K562 (cell line): ENCODE measurements around the gene CD300LB.
"Not testable (repeated sequence)": the region's sequence is repeated elsewhere in the genome, so short reads cannot be mapped to it uniquely, and the experiment has no call there.

Experiments
- CTCF ChIP-seq, 3 experiments: IDR thresholded peaks in 2 of 3; conservative IDR thresholded peaks in 1 of 3; 2 replicates each; pipeline ENCODE4 v1.5.1; 2011 to 2012; ENCODE audit warnings: low read length in 3 of 3, mild to moderate bottlenecking in 3 of 3, control low read depth in 2 of 3, improper control_type of control experiment in 1 of 3, inconsistent platforms in 1 of 3, low read depth in 1 of 3, mixed read lengths in 1 of 3, moderate library complexity in 1 of 3; ENCODE audit not compliant: insufficient read depth in 2 of 3
- NCOA2 ChIP-seq, 2 experiments: fragments of 450-650 bp; IDR thresholded peaks; 2 replicates each; pipeline ENCODE4 v1.6.1; 2018; ENCODE audit warnings: mild to moderate bottlenecking in 2 of 2, moderate library complexity in 1 of 2; ENCODE audit not compliant: partially characterized antibody in 2 of 2
- POLR2AphosphoS5 ChIP-seq: IDR thresholded peaks from 2 replicates; pipeline ENCODE4 v1.6.1; 2011; ENCODE audit warnings: mild to moderate bottlenecking, low read depth, low read length, moderate library complexity; ENCODE audit not compliant: control insufficient read depth, insufficient read depth
- PRDM10 ChIP-seq: fragments of 450-650 bp; IDR thresholded peaks from 2 replicates; pipeline ENCODE4 v1.6.1; 2018; ENCODE audit not compliant: partially characterized antibody
- RBBP5 ChIP-seq: fragments of 200-600 bp; sonication (generic); IDR thresholded peaks from 2 replicates; pipeline ENCODE4 v1.6.1; 2012; ENCODE audit warnings: borderline replicate concordance, mild to moderate bottlenecking, low read length, control low read depth, inconsistent platforms; ENCODE audit not compliant: insufficient read depth, poor library complexity, severe bottlenecking
- TF ChIP-seq, protein P1 (sequence below): IDR thresholded peaks from 3 replicates; pipeline ENCODE4 v1.6.1; 2011; ENCODE audit warnings: borderline replicate concordance, mild to moderate bottlenecking; ENCODE audit not compliant: insufficient read length, insufficient read depth

DNA sequence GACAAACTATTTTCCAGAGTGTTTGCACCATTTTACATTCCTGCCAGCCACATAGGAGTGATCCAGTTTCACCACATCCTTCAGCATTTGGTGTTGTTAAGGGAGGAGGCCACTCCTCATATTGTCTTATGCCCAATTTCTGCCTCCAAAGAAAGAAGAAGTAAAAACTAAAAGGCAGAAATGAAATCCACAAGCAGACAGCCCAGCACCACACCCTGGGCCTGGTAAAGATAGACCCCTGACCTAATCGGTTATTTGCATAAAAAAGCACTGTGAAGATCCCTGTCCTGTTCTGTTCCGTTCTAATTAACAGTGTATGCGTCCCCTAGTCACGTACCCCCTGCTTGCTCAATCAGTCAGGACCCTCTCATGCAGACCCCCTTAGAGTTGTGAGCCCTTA lies 27.1 kb upstream of the CD300LB start:
- TF ChIP-seq CTCF (IDR thresholded peaks at IDR 0.05 in 2 of 3, conservative IDR thresholded peaks at IDR 0.05 in 1 of 3; ENCODE audit: insufficient read depth in 2 of 3, low read depth in 1 of 3, low read length in 3 of 3); NCOA2 (IDR thresholded peaks at IDR 0.05; ENCODE audit: partially characterized antibody in 2 of 2); RBBP5; PRDM10; POLR2AphosphoS5: not testable (repeated sequence)
- TF ChIP-seq, protein P1, sequence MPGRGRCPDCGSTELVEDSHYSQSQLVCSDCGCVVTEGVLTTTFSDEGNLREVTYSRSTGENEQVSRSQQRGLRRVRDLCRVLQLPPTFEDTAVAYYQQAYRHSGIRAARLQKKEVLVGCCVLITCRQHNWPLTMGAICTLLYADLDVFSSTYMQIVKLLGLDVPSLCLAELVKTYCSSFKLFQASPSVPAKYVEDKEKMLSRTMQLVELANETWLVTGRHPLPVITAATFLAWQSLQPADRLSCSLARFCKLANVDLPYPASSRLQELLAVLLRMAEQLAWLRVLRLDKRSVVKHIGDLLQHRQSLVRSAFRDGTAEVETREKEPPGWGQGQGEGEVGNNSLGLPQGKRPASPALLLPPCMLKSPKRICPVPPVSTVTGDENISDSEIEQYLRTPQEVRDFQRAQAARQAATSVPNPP = not testable (repeated sequence)
